Endothelial cell of umbilical vein (primary cell): Measurements from ENCODE around the gene MAP4K4. TPM values are rescaled to one million over a fixed set of nuclear protein-coding genes. Genes with fewer than 3 reads are reported as not detected.

Experiments used
- BruUV-seq: library from RNA; stranded (reverse); fragments of 400-500 nt; replicated peaks from 2 replicates; lab custom pipeline; 2021; lab: Mats Ljungman, UMichigan
- CTCF ChIA-PET: fragments of 300-600, 350-600 bp; sonication (Branson Sonifier 250); formaldehyde crosslinking; loops from one replicate; lab custom pipeline; 2021; ENCODE audit warnings: antibody characterized with exemption, inconsistent platforms; lab: Charles Lee
- POLR2A ChIA-PET: fragments of 300-600, 350-600 bp; sonication (Branson Sonifier 250); formaldehyde crosslinking; loops from one replicate; lab custom pipeline; 2021; ENCODE audit warnings: antibody characterized with exemption, inconsistent platforms; lab: Charles Lee
- DNase-seq: peaks from one replicate; pipeline ENCODE4 v3.0.0-alpha.2; 2011; ENCODE audit warnings: low read depth, low spot score
- FAIRE-seq: peaks from 2 replicates; lab custom pipeline; 2011; peaks lifted over from hg19 to GRCh38; lab: Jason Lieb, UNC
- H2AFZ ChIP-seq: 2 replicates; pipeline ENCODE4 v1.6.0; 2012; ENCODE audit warnings: low read depth, low read length, control low read depth, inconsistent platforms
- H3K27ac ChIP-seq: 2 replicates; pipeline ENCODE4 v1.5.1; 2011; ENCODE audit warnings: low read depth, mild to moderate bottlenecking, control low read depth, low read length, moderate library complexity; ENCODE audit not compliant: insufficient read depth
- H3K27me3 ChIP-seq, 2 experiments: 2 replicates each; pipeline versions ENCODE4 v1.6.0 to v1.6.1; 2011; ENCODE audit warnings: low read length in 2 of 2, mixed read lengths in 1 of 2; ENCODE audit not compliant: control insufficient read depth in 2 of 2, insufficient read depth in 2 of 2
- H3K36me3 ChIP-seq, 2 experiments: 2 replicates in 1 of 2; 3 replicates in 1 of 2; pipeline ENCODE4 v1.5.1; 2011; ENCODE audit warnings: low read length in 2 of 2, mild to moderate bottlenecking in 1 of 2, moderate library complexity in 1 of 2; ENCODE audit not compliant: control insufficient read depth in 2 of 2, insufficient read depth in 2 of 2; ENCODE audit errors: extremely low read depth in 1 of 2
- H3K4me1 ChIP-seq: 3 replicates; pipeline ENCODE4 v1.5.1; 2011; ENCODE audit warnings: mild to moderate bottlenecking, low read length; ENCODE audit not compliant: control insufficient read depth, insufficient read depth; ENCODE audit errors: extremely low read depth
- H3K4me2 ChIP-seq: 2 replicates; pipeline ENCODE4 v1.6.1; 2011; ENCODE audit warnings: low read length, control low read depth, mixed read lengths; ENCODE audit not compliant: insufficient read depth
- H3K4me3 ChIP-seq, 3 experiments: fragments of 200-600 bp in 1 of 3; sonication (generic), shearing (Covaris generic) in 1 of 3; replicated peaks in 1 of 3; 2 replicates each; pipeline ENCODE4 v1.5.1; 2011 to 2016; ENCODE audit warnings: control low read depth in 3 of 3, low read length in 3 of 3, mild to moderate bottlenecking in 2 of 3, inconsistent platforms in 1 of 3, low read depth in 1 of 3, moderate library complexity in 1 of 3; ENCODE audit not compliant: insufficient read depth in 1 of 3
- H3K79me2 ChIP-seq: 2 replicates; pipeline ENCODE4 v1.6.0; 2012; ENCODE audit warnings: low read length, inconsistent platforms; ENCODE audit not compliant: control insufficient read depth, insufficient read depth
- H3K9ac ChIP-seq: replicated peaks from 2 replicates; pipeline ENCODE3; 2011; ENCODE audit warnings: low read length, control low read depth; ENCODE audit not compliant: insufficient read depth; ENCODE audit errors: extremely low read depth
- H3K9me1 ChIP-seq: replicated peaks from 3 replicates; pipeline ENCODE4 v1.6.0; 2011; ENCODE audit warnings: mild to moderate bottlenecking, low read length; ENCODE audit not compliant: control insufficient read depth, insufficient read depth; ENCODE audit errors: extremely low read depth
- H3K9me3 ChIP-seq: replicated peaks from 2 replicates; pipeline ENCODE4 v1.5.1; 2012; ENCODE audit warnings: low read length, inconsistent platforms; ENCODE audit not compliant: control insufficient read depth, insufficient read depth
- H4K20me1 ChIP-seq: replicated peaks from 2 replicates; pipeline ENCODE3; 2011; ENCODE audit warnings: mild to moderate bottlenecking, low read length; ENCODE audit not compliant: control insufficient read depth, insufficient read depth; ENCODE audit errors: extremely low read depth
- EZH2 ChIP-seq: IDR thresholded peaks from 2 replicates; pipeline ENCODE4 v1.6.1; 2012; ENCODE audit warnings: borderline replicate concordance, low read depth, mild to moderate bottlenecking, moderate library complexity, low read length, inconsistent platforms; ENCODE audit not compliant: severe bottlenecking
- FOS ChIP-seq: IDR thresholded peaks from 2 replicates; pipeline ENCODE4 v1.6.1; 2011; ENCODE audit warnings: mild to moderate bottlenecking, low read length, moderate library complexity, borderline replicate concordance; ENCODE audit not compliant: insufficient read depth
- GATA2 ChIP-seq: IDR thresholded peaks from 2 replicates; pipeline ENCODE4 v1.7.0; 2011; ENCODE audit warnings: low read depth, mild to moderate bottlenecking, moderate library complexity, mixed read lengths, low read length; ENCODE audit not compliant: insufficient read length, insufficient read depth
- JUN ChIP-seq: IDR thresholded peaks from 2 replicates; pipeline ENCODE4 v1.6.1; 2011; ENCODE audit warnings: borderline replicate concordance, low read depth; ENCODE audit not compliant: insufficient read length, insufficient read depth
- MYC ChIP-seq: IDR thresholded peaks from one replicate; pipeline ENCODE4 v1.6.1; 2011; ENCODE audit warnings: mild to moderate bottlenecking, low read depth, low read length
- POLR2A ChIP-seq: IDR thresholded peaks from 2 replicates; pipeline ENCODE4 v1.6.1; 2012; ENCODE audit warnings: low read depth, mild to moderate bottlenecking, control low read depth, low read length
- POLR2AphosphoS5 ChIP-seq: IDR thresholded peaks from 2 replicates; pipeline ENCODE4 v1.6.1; 2012; ENCODE audit warnings: low read depth, mild to moderate bottlenecking, control low read depth, low read length, moderate library complexity; ENCODE audit not compliant: insufficient read depth
- dilution Hi-C: fragments of 300-500 bp; cut with MboI; formaldehyde crosslinking; loops from one replicate; pipeline ENCODE4 v1.15.0; 2019; ENCODE audit warnings: low sequenced_read_pairs; ENCODE audit not compliant: extremely low pct_ligation_motif_present
- intact Hi-C: fragments of 100-400 bp; cut with micrococcal nuclease; formaldehyde crosslinking; loops from one replicate; pipeline ENCODE4 v1.10.0; 2022
- polyA plus RNA-seq, 4 experiments: library from polyadenylated mRNA; depleted of rRNA in 3 of 4; stranded (reverse) in 3 of 4; unstranded in 1 of 4; fragments of >200 nt; gene quantifications; 2 replicates each; pipeline versions ENCODE4 v1.2.1 to v1.2.3, GENCODE V29; 2011 to 2012; ENCODE audit warnings: missing spikeins in 1 of 4
- total RNA-seq: library from RNA; stranded (reverse); gene quantifications from 2 replicates; pipeline ENCODE4 v1.2.3, GENCODE V29; 2021
- TF ChIP-seq, protein P1 (sequence below): IDR thresholded peaks from 2 replicates; pipeline ENCODE4 v1.6.1; 2011; ENCODE audit not compliant: insufficient read depth, insufficient read length
- TF ChIP-seq, protein P2 (sequence below), 2 donors: IDR thresholded peaks; 1 replicate in 1 of 2; 2 replicates in 1 of 2; pipeline ENCODE4 v1.5.1; 2011; ENCODE audit warnings: low read length in 2 of 2, mild to moderate bottlenecking in 2 of 2, moderate library complexity in 2 of 2, control low read depth in 1 of 2, inconsistent platforms in 1 of 2, low read depth in 1 of 2; ENCODE audit not compliant: insufficient read depth in 1 of 2; ENCODE audit errors: extremely low read depth in 1 of 2

MAP4K4 gene
- total and polyA plus RNA-seq, 2 donors (not counting 3 experiments of a cell fraction or from before 2014, with no cell fraction given), result 79.4 to 269 TPM

DNA sequence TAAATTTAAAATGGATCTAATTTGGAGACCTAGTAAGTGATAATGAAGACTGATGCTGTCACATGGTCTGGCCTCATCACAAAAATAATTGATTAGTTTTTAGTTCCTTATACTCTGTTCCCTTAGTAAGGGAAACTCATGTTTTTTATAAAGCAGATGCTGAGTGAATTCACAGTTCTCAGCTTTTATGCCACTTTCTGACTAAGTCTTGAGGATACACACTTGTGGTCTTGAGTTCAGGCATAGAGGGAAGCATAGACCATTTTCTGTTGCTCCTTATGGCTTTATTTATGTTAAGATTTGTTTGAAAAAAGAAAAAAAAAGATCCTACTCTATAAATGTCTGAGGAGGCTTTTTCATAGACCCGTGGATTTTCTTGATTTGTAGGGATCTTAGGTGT, 91.1 kb downstream of the MAP4K4 start:
- Histone ChIP-seq H3K9ac (no peak overlapping the region), H3K36me3 (peaks cover 0 to 5% of the 10 kb centered on the region in 2 experiments), H3K27me3 (no peaks in the 10 kb centered on the region), H2AFZ (no peak overlapping the region), H3K9me3 (no peaks in the 10 kb centered on the region), H3K27ac (no peak overlapping the region), H3K4me3 (no peak overlapping the region), H3K4me1 (peaks cover 12% of the 10 kb centered on the region), H3K4me2 (no peak overlapping the region), H3K9me1 (no peaks in the 10 kb centered on the region), H3K79me2 (peaks cover 98% of the 10 kb centered on the region), H4K20me1 (peaks cover 37% of the 10 kb centered on the region)
- TF ChIP-seq, protein P1, sequence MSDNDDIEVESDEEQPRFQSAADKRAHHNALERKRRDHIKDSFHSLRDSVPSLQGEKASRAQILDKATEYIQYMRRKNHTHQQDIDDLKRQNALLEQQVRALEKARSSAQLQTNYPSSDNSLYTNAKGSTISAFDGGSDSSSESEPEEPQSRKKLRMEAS, result no peak
- intact Hi-C loops, result no loop called here
- no TSS peak for BruUV-seq
- ChIA-PET CTCF (no interaction called here), POLR2A (no interaction called here)
- DNase-seq, result no peak
- dilution Hi-C loops, result no loop called here
- FAIRE-seq, result no peak

DNA sequence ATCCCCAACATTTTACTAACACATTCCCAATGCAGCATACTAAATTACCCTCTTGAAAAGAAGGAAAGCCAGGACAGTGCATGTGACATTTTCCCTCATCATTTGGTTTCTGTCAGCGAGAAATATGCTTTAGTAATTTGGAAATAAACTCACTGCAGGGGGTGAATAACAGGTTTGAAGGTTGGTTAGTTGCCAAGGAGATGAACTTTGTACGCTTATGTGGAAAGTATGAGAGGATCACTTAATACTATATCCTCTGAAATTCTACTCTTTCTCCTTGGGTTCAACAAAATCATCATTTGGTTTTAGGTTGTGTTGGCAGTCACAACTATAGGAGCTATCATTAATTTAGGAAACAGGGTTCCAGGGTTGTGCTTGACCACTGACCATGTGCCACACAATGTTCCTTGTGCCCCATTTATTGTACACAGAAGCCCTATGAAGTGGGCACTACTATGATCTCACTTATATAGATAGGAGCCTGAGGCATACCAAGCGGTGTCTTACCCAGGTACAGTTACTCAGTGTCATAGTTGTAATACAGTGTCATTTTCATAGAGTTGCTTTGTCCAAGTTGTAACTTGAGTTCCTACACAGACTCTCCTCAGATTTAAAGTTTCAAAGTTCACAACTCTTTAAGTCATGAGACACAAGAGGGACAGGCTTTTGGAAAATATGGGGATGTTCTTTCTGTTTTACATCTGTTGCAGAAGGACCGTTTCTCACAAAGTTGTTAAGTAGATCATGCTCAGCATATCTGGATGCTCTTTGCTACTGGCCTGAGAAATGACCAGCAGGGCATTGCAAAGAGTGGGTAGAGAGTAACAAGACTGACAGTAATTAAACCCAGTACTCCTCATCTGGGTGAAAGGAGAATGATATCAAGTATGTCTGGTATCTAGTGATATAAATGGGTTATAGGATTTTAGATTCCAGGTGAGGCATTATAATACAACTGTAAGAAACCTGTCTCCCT, 91.8 kb downstream of the MAP4K4 start:
- Histone ChIP-seq H3K4me2 (no peak overlapping the region), H3K4me3 (no peak overlapping the region), H3K9me1 (no peaks in the 10 kb centered on the region), H3K4me1 (peaks cover 12% of the 10 kb centered on the region), H4K20me1 (peaks cover 37% of the 10 kb centered on the region), H3K36me3 (peaks cover 0 to 5% of the 10 kb centered on the region in 2 experiments), H3K27ac (no peak overlapping the region), H3K9ac (no peak overlapping the region), H2AFZ (no peak overlapping the region), H3K79me2 (peaks cover 98% of the 10 kb centered on the region), H3K27me3 (no peaks in the 10 kb centered on the region), H3K9me3 (no peaks in the 10 kb centered on the region)
- ChIA-PET CTCF (interaction anchor here (0.6 kb wide), 1 partner anchor 571 kb away, joined by 3 read pairs; no protein-coding TSS in a partner anchor), POLR2A (no interaction called here)
- DNase-seq (no peak), FAIRE-seq (no peak)
- dilution Hi-C loops (no loop called here), intact Hi-C loops (no loop called here)
- BruUV-seq, result no TSS peak
- TF ChIP-seq JUN (no peak), MYC (no peak), POLR2AphosphoS5 (no peak), FOS (no peak), POLR2A (no peak), EZH2 (no peak), GATA2 (no peak)
- TF ChIP-seq, protein P1, result no peak
- TF ChIP-seq, protein P2, sequence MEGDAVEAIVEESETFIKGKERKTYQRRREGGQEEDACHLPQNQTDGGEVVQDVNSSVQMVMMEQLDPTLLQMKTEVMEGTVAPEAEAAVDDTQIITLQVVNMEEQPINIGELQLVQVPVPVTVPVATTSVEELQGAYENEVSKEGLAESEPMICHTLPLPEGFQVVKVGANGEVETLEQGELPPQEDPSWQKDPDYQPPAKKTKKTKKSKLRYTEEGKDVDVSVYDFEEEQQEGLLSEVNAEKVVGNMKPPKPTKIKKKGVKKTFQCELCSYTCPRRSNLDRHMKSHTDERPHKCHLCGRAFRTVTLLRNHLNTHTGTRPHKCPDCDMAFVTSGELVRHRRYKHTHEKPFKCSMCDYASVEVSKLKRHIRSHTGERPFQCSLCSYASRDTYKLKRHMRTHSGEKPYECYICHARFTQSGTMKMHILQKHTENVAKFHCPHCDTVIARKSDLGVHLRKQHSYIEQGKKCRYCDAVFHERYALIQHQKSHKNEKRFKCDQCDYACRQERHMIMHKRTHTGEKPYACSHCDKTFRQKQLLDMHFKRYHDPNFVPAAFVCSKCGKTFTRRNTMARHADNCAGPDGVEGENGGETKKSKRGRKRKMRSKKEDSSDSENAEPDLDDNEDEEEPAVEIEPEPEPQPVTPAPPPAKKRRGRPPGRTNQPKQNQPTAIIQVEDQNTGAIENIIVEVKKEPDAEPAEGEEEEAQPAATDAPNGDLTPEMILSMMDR (IDR thresholded peaks at IDR 0.05; ENCODE audit: extremely low read depth in 1 of 2, insufficient read depth in 1 of 2, low read depth in 1 of 2, low read length in 2 of 2), result no peak
